Nephron (organoid): ENCODE data around the gene MAPK14.
A peak's percentile ranks its signal among the peaks of the same experiment; 100 is the strongest.
"Not testable (repeated sequence)": the region's sequence is repeated elsewhere in the genome, so short reads cannot be mapped to it uniquely, and the experiment has no call there.

Experiments
- H3K27ac Mint-ChIP-seq, 3 experiments: 2 replicates each; pipeline ENCODE4 v1.8.0; 2020; ENCODE audit warnings: mixed read lengths in 3 of 3, mild to moderate bottlenecking in 2 of 3, moderate library complexity in 1 of 3
- H3K27me3 Mint-ChIP-seq: 2 replicates; pipeline ENCODE4 v1.8.0; 2021; ENCODE audit warnings: low read depth, mild to moderate bottlenecking, moderate library complexity, mixed read lengths
- H3K36me3 Mint-ChIP-seq: 2 replicates; pipeline ENCODE4 v1.8.0; 2020; ENCODE audit warnings: low read depth, mixed read lengths
- H3K4me1 Mint-ChIP-seq: 2 replicates; pipeline ENCODE4 v1.8.0; 2020; ENCODE audit warnings: mixed read lengths
- H3K4me3 Mint-ChIP-seq, 3 experiments: 2 replicates each; pipeline ENCODE4 v1.8.0; 2020; ENCODE audit warnings: mild to moderate bottlenecking in 3 of 3, mixed read lengths in 3 of 3, moderate library complexity in 2 of 3
- H3K9me3 Mint-ChIP-seq: 2 replicates; pipeline ENCODE4 v1.8.0; 2020; ENCODE audit warnings: mixed read lengths
- CTCF ChIP-seq, 3 experiments: fragments of 200-600 bp; sonication (generic); IDR thresholded peaks; one replicate each; pipeline ENCODE4 v1.5.0; 2021; ENCODE audit warnings: antibody characterized with exemption in 3 of 3; ENCODE audit not compliant: unreplicated experiment in 3 of 3

Gene MAPK14

GRCh38 chr6:36027501-36028087 is at the start of gene MAPK14:
Gene MAPK14 (plus strand): TSS chr6:36027808. CDS start chr6:36028158, 350 bp downstream.
- H3K4me1 Mint-ChIP-seq, result peaks cover 48% of the 10 kb centered on the region
- peak within 1 kb of the TSS; percentile 88 to 95 (median 94) for H3K4me3 Mint-ChIP-seq
- peaks cover 28% of the 10 kb centered on the region for H3K27me3 Mint-ChIP-seq
- H3K27ac Mint-ChIP-seq, result peak within 1 kb of the TSS; percentile 91 to 96 (median 92)
- peak; percentile 75 to 89 (median 86) for TF ChIP-seq CTCF (IDR thresholded peaks at IDR 0.05; ENCODE audit: unreplicated experiment in 3 of 3)
- no peaks in the 10 kb centered on the region for H3K36me3 Mint-ChIP-seq
- no peaks in the 10 kb centered on the region for H3K9me3 Mint-ChIP-seq

- H3K9me3 Mint-ChIP-seq, H3K36me3 Mint-ChIP-seq, H3K4me1 Mint-ChIP-seq, H3K27ac Mint-ChIP-seq, H3K4me3 Mint-ChIP-seq: not testable (repeated sequence)
- H3K27me3 Mint-ChIP-seq, result peaks cover 14% of the 10 kb centered on the region
Measured at GRCh38 chr6:35980126-35980525, 47.5 kb upstream of the MAPK14 start.

GRCh38 chr6:35980991-35981645 is 46.5 kb upstream of the MAPK14 start:
- Mint-ChIP-seq H3K36me3 (no peaks in the 10 kb centered on the region), H3K4me1 (no peaks in the 10 kb centered on the region), H3K4me3 (no peak overlapping the region), H3K27me3 (peaks cover 14% of the 10 kb centered on the region), H3K27ac (no peak overlapping the region), H3K9me3 (no peaks in the 10 kb centered on the region)
- no peak for TF ChIP-seq CTCF (IDR thresholded peaks at IDR 0.05; ENCODE audit: unreplicated experiment in 3 of 3)

- no peak for TF ChIP-seq CTCF (IDR thresholded peaks at IDR 0.05; ENCODE audit: unreplicated experiment in 3 of 3)
- no peaks in the 10 kb centered on the region for H3K4me1 Mint-ChIP-seq
- no peaks in the 10 kb centered on the region for H3K36me3 Mint-ChIP-seq
- H3K4me3 Mint-ChIP-seq, result no peak overlapping the region
- peaks cover 14% of the 10 kb centered on the region for H3K27me3 Mint-ChIP-seq
- H3K27ac Mint-ChIP-seq, result no peak overlapping the region
- no peaks in the 10 kb centered on the region for H3K9me3 Mint-ChIP-seq
Measured at GRCh38 chr6:35984701-35985100, 42.9 kb upstream of the MAPK14 start.

DNA sequence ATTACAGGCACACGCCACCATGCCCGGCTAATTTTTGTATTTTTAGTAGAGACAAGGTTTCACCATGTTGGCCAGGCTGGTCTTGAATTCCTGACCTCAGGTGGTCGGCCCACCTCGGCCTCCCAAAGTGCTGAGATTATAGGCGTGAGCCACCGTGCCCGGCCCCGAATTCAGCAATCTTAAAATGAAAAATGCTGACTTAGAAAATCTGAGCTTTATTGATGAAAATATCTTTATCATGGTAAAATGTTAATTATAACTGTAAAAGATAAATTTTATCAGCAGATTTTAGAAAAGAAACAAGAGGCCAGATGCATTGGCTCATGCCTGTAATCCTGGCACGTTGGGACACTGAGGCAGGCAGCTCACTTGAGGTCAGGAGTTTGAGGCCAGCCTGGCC is 39.6 kb upstream of the MAPK14 start:
- not testable (repeated sequence) for H3K27ac Mint-ChIP-seq, H3K4me1 Mint-ChIP-seq, H3K36me3 Mint-ChIP-seq, H3K27me3 Mint-ChIP-seq, H3K9me3 Mint-ChIP-seq, H3K4me3 Mint-ChIP-seq

GRCh38 chr6:35993150-35993549 is 34.5 kb upstream of the MAPK14 start:
- no peak overlapping the region for H3K4me3 Mint-ChIP-seq
- H3K27me3 Mint-ChIP-seq, result peaks cover 19% of the 10 kb centered on the region
- no peaks in the 10 kb centered on the region for H3K36me3 Mint-ChIP-seq
- no peaks in the 10 kb centered on the region for H3K9me3 Mint-ChIP-seq
- no peak for TF ChIP-seq CTCF (IDR thresholded peaks at IDR 0.05; ENCODE audit: unreplicated experiment in 3 of 3)
- no peaks in the 10 kb centered on the region for H3K4me1 Mint-ChIP-seq
- H3K27ac Mint-ChIP-seq, result no peak overlapping the region

GRCh38 chr6:36000451-36000850 is 27.2 kb upstream of the MAPK14 start:
- H3K4me3 Mint-ChIP-seq, result no peak overlapping the region
- no peak overlapping the region for H3K27ac Mint-ChIP-seq
- H3K4me1 Mint-ChIP-seq, result no peaks in the 10 kb centered on the region
- peaks cover 12% of the 10 kb centered on the region for H3K27me3 Mint-ChIP-seq
- H3K36me3 Mint-ChIP-seq, result no peaks in the 10 kb centered on the region
- no peak for TF ChIP-seq CTCF (IDR thresholded peaks at IDR 0.05; ENCODE audit: unreplicated experiment in 3 of 3)
- H3K9me3 Mint-ChIP-seq, result peaks cover 1% of the 10 kb centered on the region
